ENCODE data around the gene DSCAML1. TPM values are rescaled to one million over a fixed set of nuclear protein-coding genes. Genes with fewer than 3 reads are reported as not detected.

DSCAML1 gene
- total and polyA plus RNA-seq, 2 of the 8 experiments (the other 6 are each of a cell fraction or from before 2014, with no cell fraction given), result 0.19 to 0.24 TPM

DNA sequence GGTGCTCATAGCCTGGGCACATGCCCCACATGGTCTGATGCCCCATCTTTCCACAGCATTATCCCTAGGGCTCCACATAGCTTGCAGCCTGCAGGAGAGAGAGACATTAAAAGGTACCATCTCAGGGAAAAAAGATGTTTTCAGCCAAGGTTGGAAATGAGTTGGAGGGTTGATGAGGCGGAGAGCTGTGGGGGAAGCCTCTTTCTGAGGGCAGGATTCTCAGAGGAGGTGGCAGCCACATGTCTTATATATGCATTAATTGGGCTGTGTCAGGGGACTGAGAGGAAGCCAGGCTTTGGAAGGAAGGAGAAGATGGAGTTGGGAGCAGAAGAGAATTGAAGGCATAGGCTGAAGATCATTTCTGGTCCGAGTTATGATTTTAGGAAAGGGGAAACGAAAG, 411.5 kb downstream of the DSCAML1 start:
- Histone ChIP-seq H3K23me2 (ENCODE audit: low read depth, low read length) (no peaks in the 10 kb centered on the region), H2BK15ac (ENCODE audit: low read length) (no peak overlapping the region), H3K4me3 (ENCODE audit: extremely low read depth in 1 of 4, insufficient read depth in 2 of 4, low read depth in 3 of 4, low read length in 4 of 4) (no peak overlapping the region), H4K5ac (ENCODE audit: insufficient read length, low read depth, low read length) (no peak overlapping the region), H3K4ac (replicated peaks; ENCODE audit: insufficient read length, low read depth, low read length) (no peak overlapping the region), H3K79me2 (ENCODE audit: control insufficient read depth in 1 of 2, insufficient read depth in 2 of 2, low read length in 2 of 2) (no peaks in the 10 kb centered on the region), H2AK5ac (ENCODE audit: low read depth, low read length) (no peak overlapping the region), H3K4me2 (ENCODE audit: insufficient read depth in 1 of 2, low read depth in 2 of 2, low read length in 2 of 2) (no peak overlapping the region), H3K23ac (ENCODE audit: insufficient read length) (no peak overlapping the region), H4K8ac (ENCODE audit: extremely low read depth, insufficient read depth, low read length) (peak overlapping the region; percentile 12; the same call in 1 of the 2 replicates), H4K91ac (replicated peaks; ENCODE audit: insufficient read length, low read length) (no peak overlapping the region), H3K9me3 (ENCODE audit: insufficient read depth in 2 of 2, low read depth in 1 of 2, low read length in 1 of 2) (no peaks in the 10 kb centered on the region), H3K14ac (ENCODE audit: insufficient read length) (no peak overlapping the region), H3K36me3 (ENCODE audit: control insufficient read depth in 2 of 4, insufficient read depth in 4 of 4, low read length in 3 of 4) (peaks cover 0 to 9% (median 2%) of the 10 kb centered on the region in 4 experiments; a peak in 3 of 8 replicates), H2BK120ac (replicated peaks; ENCODE audit: low read depth, low read length) (no peak overlapping the region), H2BK12ac (ENCODE audit: low read depth, low read length) (no peak overlapping the region), H2BK20ac (ENCODE audit: low read length) (no peak overlapping the region), H2BK5ac (ENCODE audit: low read depth, low read length) (no peak overlapping the region), H3K27me3 (replicated peaks in 1 of 4; ENCODE audit: control insufficient read depth in 3 of 4, extremely low read depth in 1 of 4, insufficient read depth in 3 of 4, low read length in 3 of 4) (no peaks in the 10 kb centered on the region), H3K9ac (replicated peaks in 1 of 4; ENCODE audit: extremely low read depth in 1 of 4, low read depth in 3 of 4, low read length in 3 of 4) (no peak overlapping the region), H4K20me1 (replicated peaks in 1 of 2; ENCODE audit: control insufficient read depth in 1 of 2, insufficient read depth in 2 of 2, low read length in 2 of 2) (peaks cover 2% of the 10 kb centered on the region in 2 experiments), H2AFZ (ENCODE audit: low read length) (no peak overlapping the region), H3K56ac (replicated peaks; ENCODE audit: insufficient read length, low read depth, low read length) (no peak overlapping the region), H3K18ac (ENCODE audit: extremely low read depth, low read length) (no peak overlapping the region), H3K79me1 (ENCODE audit: low read depth, low read length) (no peaks in the 10 kb centered on the region), H3K27ac (ENCODE audit: low read depth, low read length) (no peak overlapping the region), H3K4me1 (replicated peaks in 1 of 4; ENCODE audit: control insufficient read depth in 3 of 4, insufficient read depth in 4 of 4, low read length in 3 of 4) (peaks cover 0 to 3% (median 0%) of the 10 kb centered on the region in 4 experiments; a peak in 3 of 7 replicates)
- DNase-seq (ENCODE audit: low read depth in 1 of 2, low spot score in 2 of 2) (no peak), FAIRE-seq (no peak)
- WGBS, 2 experiments (ENCODE audit: extremely low coverage in 1 of 2, insufficient coverage in 1 of 2, insufficient read length in 1 of 2, insufficient replicate concordance in 2 of 2, low coverage in 1 of 2, low lambda C conversion rate in 2 of 2, missing lambda C conversion rate in 1 of 2), result 87% methylated on average over 3 of the region's 3 CpGs; no CpG with 5 or more reads in 1 of the 2 experiments
- ChIA-PET POLR2A (ENCODE audit: partially characterized antibody) (no interaction called here), CTCF (ENCODE audit: partially characterized antibody) (interaction anchor here (0.9 to 1.6 kb wide), 4 partner anchors 11 to 432 kb away, joined by 3 read pairs; no protein-coding TSS in a partner anchor)
- TF ChIP-seq JUN (IDR thresholded peaks at IDR 0.05; ENCODE audit: low read depth, low read length), result no peak
- no peak for TF ChIP-seq RBBP5 (IDR thresholded peaks at IDR 0.05; ENCODE audit: borderline replicate concordance, low read depth, low read length)
- TF ChIP-seq RXRA (IDR thresholded peaks at IDR 0.05; ENCODE audit: insufficient read depth, low read depth, low read length), result no peak
- TF ChIP-seq POU5F1 (IDR thresholded peaks at IDR 0.05; ENCODE audit: low read depth, low read length), result no peak

Data from H1 (cell line).